ENCODE measurements around the gene TSC22D3.

Gene TSC22D3

GRCh38 chrX:107760304-107761077, 15.1 kb downstream of the TSC22D3 start:
- no peaks in the 10 kb centered on the region for H4K20me1 ChIP-seq (ENCODE audit: insufficient read depth, low read length)
- H3K4me2 ChIP-seq (ENCODE audit: insufficient read depth, low read length), result no peak overlapping the region
- no peak overlapping the region for H3K27ac ChIP-seq (ENCODE audit: low read length)
- H3K9ac ChIP-seq (ENCODE audit: low read depth, low read length), result no peak overlapping the region
- DNase-seq, result no peak
- no peaks in the 10 kb centered on the region for H3K4me1 ChIP-seq (ENCODE audit: insufficient read depth, low read length)
- H3K27me3 ChIP-seq (ENCODE audit: insufficient read depth, low read length, poor library complexity), result no peaks in the 10 kb centered on the region
- no peaks in the 10 kb centered on the region for H3K79me2 ChIP-seq (ENCODE audit: insufficient read depth, low read length)
- H3K9me3 ChIP-seq (ENCODE audit: insufficient read depth, low read length, severe bottlenecking), result no peaks in the 10 kb centered on the region
- no peak overlapping the region for H3K4me3 ChIP-seq (ENCODE audit: low read depth in 1 of 2, low read length in 2 of 2)
- TF ChIP-seq CTCF (IDR thresholded peaks at IDR 0.05; ENCODE audit: borderline replicate concordance, extremely low read depth, low read length, poor library complexity, severe bottlenecking) (no peak), EZH2 (IDR thresholded peaks at IDR 0.05; ENCODE audit: borderline replicate concordance, low read depth, low read length, severe bottlenecking) (no peak)
- H3K36me3 ChIP-seq (ENCODE audit: insufficient read depth, low read length), result no peaks in the 10 kb centered on the region
- no peak overlapping the region for H2AFZ ChIP-seq (ENCODE audit: low read depth, low read length)
- no peak for ATAC-seq (ENCODE audit: insufficient read depth, low read depth)

DNA sequence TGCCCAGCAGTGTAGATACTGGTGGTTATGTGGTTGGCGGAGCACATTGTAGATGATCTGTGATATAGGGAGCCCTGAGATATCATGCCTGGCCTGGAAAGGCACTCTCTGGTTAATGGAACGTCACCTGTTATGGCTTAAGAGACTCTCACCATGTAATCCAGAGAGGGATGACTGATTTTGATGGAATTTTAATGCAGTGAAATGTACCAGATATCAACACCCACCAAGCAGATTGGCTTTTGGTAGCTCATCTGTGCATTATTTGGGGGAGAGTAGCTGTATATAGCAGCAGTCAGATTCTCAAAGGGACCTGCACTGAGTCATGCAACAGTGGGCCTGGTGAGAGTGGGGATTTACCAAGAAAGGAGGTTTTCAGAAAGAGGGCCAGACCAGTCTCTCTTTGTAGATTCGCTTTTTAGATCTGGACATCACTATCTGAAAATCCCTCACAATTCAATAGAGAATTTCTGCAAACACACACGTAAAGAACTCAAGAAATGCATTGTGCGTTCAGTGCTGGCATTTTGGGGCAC, 17.3 kb downstream of the TSC22D3 start:
- TF ChIP-seq CTCF (IDR thresholded peaks at IDR 0.05; ENCODE audit: borderline replicate concordance, extremely low read depth, low read length, poor library complexity, severe bottlenecking) (no peak), EZH2 (IDR thresholded peaks at IDR 0.05; ENCODE audit: borderline replicate concordance, low read depth, low read length, severe bottlenecking) (no peak)
- no peaks in the 10 kb centered on the region for H3K27me3 ChIP-seq (ENCODE audit: insufficient read depth, low read length, poor library complexity)
- ATAC-seq (ENCODE audit: insufficient read depth, low read depth), result no peak
- no peaks in the 10 kb centered on the region for H3K36me3 ChIP-seq (ENCODE audit: insufficient read depth, low read length)
- no peak overlapping the region for H2AFZ ChIP-seq (ENCODE audit: low read depth, low read length)
- H3K4me3 ChIP-seq (ENCODE audit: low read depth in 1 of 2, low read length in 2 of 2), result no peak overlapping the region
- no peaks in the 10 kb centered on the region for H3K4me1 ChIP-seq (ENCODE audit: insufficient read depth, low read length)
- H3K9ac ChIP-seq (ENCODE audit: low read depth, low read length), result no peak overlapping the region
- no peaks in the 10 kb centered on the region for H3K79me2 ChIP-seq (ENCODE audit: insufficient read depth, low read length)
- no peak overlapping the region for H3K27ac ChIP-seq (ENCODE audit: low read length)
- no peaks in the 10 kb centered on the region for H3K9me3 ChIP-seq (ENCODE audit: insufficient read depth, low read length, severe bottlenecking)
- H4K20me1 ChIP-seq (ENCODE audit: insufficient read depth, low read length), result no peaks in the 10 kb centered on the region
- DNase-seq, result no peak
- H3K4me2 ChIP-seq (ENCODE audit: insufficient read depth, low read length), result no peak overlapping the region

DNA sequence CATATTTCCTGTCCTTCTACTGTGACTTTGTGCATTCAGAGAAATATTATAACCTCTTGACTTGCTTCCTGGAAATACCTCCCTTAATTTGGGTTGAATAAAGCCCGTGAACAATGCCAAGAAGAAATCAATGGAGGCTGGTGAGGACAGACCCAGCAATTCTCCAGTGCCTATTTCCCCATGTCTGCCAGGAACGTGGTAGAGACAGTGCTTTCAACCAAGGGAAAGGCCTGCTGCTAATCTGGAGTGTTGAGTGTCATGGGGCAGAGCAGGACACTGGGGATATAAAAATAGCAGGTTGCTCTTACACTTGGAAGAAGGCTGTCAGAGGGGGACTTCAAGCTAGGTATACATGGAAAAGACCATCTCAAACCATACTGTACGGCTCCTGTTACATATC, 19.9 kb downstream of the TSC22D3 start:
- TF ChIP-seq CTCF (IDR thresholded peaks at IDR 0.05; ENCODE audit: borderline replicate concordance, extremely low read depth, low read length, poor library complexity, severe bottlenecking) (no peak), EZH2 (IDR thresholded peaks at IDR 0.05; ENCODE audit: borderline replicate concordance, low read depth, low read length, severe bottlenecking) (no peak)
- no peaks in the 10 kb centered on the region for H3K4me1 ChIP-seq (ENCODE audit: insufficient read depth, low read length)
- no peaks in the 10 kb centered on the region for H4K20me1 ChIP-seq (ENCODE audit: insufficient read depth, low read length)
- no peaks in the 10 kb centered on the region for H3K79me2 ChIP-seq (ENCODE audit: insufficient read depth, low read length)
- no peaks in the 10 kb centered on the region for H3K36me3 ChIP-seq (ENCODE audit: insufficient read depth, low read length)
- no peaks in the 10 kb centered on the region for H3K9me3 ChIP-seq (ENCODE audit: insufficient read depth, low read length, severe bottlenecking)
- no peak overlapping the region for H3K4me3 ChIP-seq (ENCODE audit: low read depth in 1 of 2, low read length in 2 of 2)
- no peak overlapping the region for H3K4me2 ChIP-seq (ENCODE audit: insufficient read depth, low read length)
- no peak overlapping the region for H3K9ac ChIP-seq (ENCODE audit: low read depth, low read length)
- ATAC-seq (ENCODE audit: insufficient read depth, low read depth), result no peak
- no peak for DNase-seq
- no peak overlapping the region for H3K27ac ChIP-seq (ENCODE audit: low read length)
- no peak overlapping the region for H2AFZ ChIP-seq (ENCODE audit: low read depth, low read length)
- H3K27me3 ChIP-seq (ENCODE audit: insufficient read depth, low read length, poor library complexity), result no peaks in the 10 kb centered on the region
